Keratinocyte (primary cell): ENCODE measurements around the gene FLYWCH2. TPM values are rescaled to one million over a fixed set of nuclear protein-coding genes. Genes with fewer than 3 reads are reported as not detected.

Source experiments
- DNase-seq: peaks from one replicate; pipeline ENCODE4 v3.0.0-alpha.2; 2011; ENCODE audit warnings: low read depth, missing footprints, low spot score
- FAIRE-seq: peaks from 2 replicates; lab custom pipeline; 2011; peaks lifted over from hg19 to GRCh38; lab: Jason Lieb, UNC
- H2AFZ ChIP-seq: 2 replicates; pipeline ENCODE4 v1.6.0; 2012; ENCODE audit warnings: low read length, control low read depth, inconsistent platforms; ENCODE audit not compliant: control insufficient read depth
- H3K27ac ChIP-seq: 2 replicates; pipeline ENCODE4 v1.5.1; 2011; ENCODE audit warnings: low read length; ENCODE audit not compliant: control insufficient read depth, insufficient read depth
- H3K27me3 ChIP-seq: 3 replicates; pipeline ENCODE4 v1.6.0; 2011; ENCODE audit warnings: low read length; ENCODE audit not compliant: control insufficient read depth, insufficient read depth; ENCODE audit errors: extremely low read depth
- H3K36me3 ChIP-seq, 2 experiments: 2 replicates in 1 of 2; 3 replicates in 1 of 2; pipeline ENCODE4 v1.5.1; 2011; ENCODE audit warnings: low read length in 2 of 2, mild to moderate bottlenecking in 1 of 2; ENCODE audit not compliant: control insufficient read depth in 2 of 2, insufficient read depth in 2 of 2; ENCODE audit errors: extremely low read depth in 1 of 2
- H3K4me1 ChIP-seq: 3 replicates; pipeline ENCODE4 v1.5.1; 2011; ENCODE audit warnings: low read length; ENCODE audit not compliant: control insufficient read depth, insufficient read depth; ENCODE audit errors: extremely low read depth
- H3K4me2 ChIP-seq: 3 replicates; pipeline ENCODE4 v1.6.0; 2011; ENCODE audit warnings: low read depth, low read length; ENCODE audit not compliant: control insufficient read depth, insufficient read depth; ENCODE audit errors: extremely low read depth
- H3K4me3 ChIP-seq, 3 experiments: fragments of 200-600 bp in 1 of 3; sonication (generic) in 1 of 3; 2 replicates in 2 of 3; 3 replicates in 1 of 3; pipeline ENCODE4 v1.5.1; 2011 to 2016; ENCODE audit warnings: low read length in 3 of 3, mild to moderate bottlenecking in 3 of 3, control low read depth in 2 of 3, inconsistent platforms in 1 of 3, low read depth in 1 of 3, mixed read lengths in 1 of 3, mixed run types in 1 of 3, moderate library complexity in 1 of 3; ENCODE audit not compliant: control insufficient read depth in 2 of 3, insufficient read depth in 2 of 3; ENCODE audit errors: extremely low read depth in 1 of 3
- H3K79me2 ChIP-seq: 2 replicates; pipeline ENCODE4 v1.6.0; 2012; ENCODE audit warnings: low read length; ENCODE audit not compliant: control insufficient read depth, insufficient read depth
- H3K9ac ChIP-seq: 3 replicates; pipeline ENCODE4 v1.6.0; 2011; ENCODE audit warnings: low read length; ENCODE audit not compliant: control insufficient read depth, insufficient read depth; ENCODE audit errors: extremely low read depth
- H3K9me1 ChIP-seq: 3 replicates; pipeline ENCODE4 v1.6.0; 2011; ENCODE audit warnings: low read length; ENCODE audit not compliant: control insufficient read depth, insufficient read depth; ENCODE audit errors: extremely low read depth
- H3K9me3 ChIP-seq: 2 replicates; pipeline ENCODE4 v1.5.1; 2012; ENCODE audit warnings: low read depth, low read length; ENCODE audit not compliant: control insufficient read depth
- H4K20me1 ChIP-seq: 3 replicates; pipeline ENCODE4 v1.6.0; 2011; ENCODE audit warnings: low read length; ENCODE audit not compliant: control insufficient read depth, insufficient read depth; ENCODE audit errors: extremely low read depth
- CTCF ChIP-seq, 3 experiments: IDR thresholded peaks in 1 of 3; conservative IDR thresholded peaks in 1 of 3; optimal IDR thresholded peaks in 1 of 3; 2 replicates in 2 of 3; 3 replicates in 1 of 3; pipeline versions ENCODE3 to v1.5.1; 2011; ENCODE audit warnings: low read length in 3 of 3, mild to moderate bottlenecking in 3 of 3, moderate library complexity in 2 of 3, control low read depth in 1 of 3, inconsistent platforms in 1 of 3; ENCODE audit not compliant: insufficient read depth in 2 of 3; ENCODE audit errors: extremely low read depth in 1 of 3
- EZH2 ChIP-seq: IDR thresholded peaks from one replicate; pipeline ENCODE4 v1.6.1; 2012; ENCODE audit warnings: inconsistent platforms, mild to moderate bottlenecking, low read length, moderate library complexity
- dilution Hi-C: fragments of 300-500 bp; cut with MboI; formaldehyde crosslinking; loops from one replicate; pipeline ENCODE4 v1.7.0; 2020; ENCODE audit warnings: low sequenced_read_pairs; ENCODE audit not compliant: extremely low pct_ligation_motif_present
- polyA plus RNA-seq, 5 experiments: library from polyadenylated mRNA; depleted of rRNA in 3 of 5; stranded (reverse) in 3 of 5; stranded (forward) in 1 of 5; unstranded in 1 of 5; fragments of >200 nt; gene quantifications; 1 replicate in 1 of 5; 2 replicates in 3 of 5; 3 replicates in 1 of 5; pipeline versions ENCODE4 v1.2.1 to v1.2.3, GENCODE V29; 2011 to 2012; ENCODE audit warnings: missing spikeins in 2 of 5, low read depth in 1 of 5, low replicate concordance in 1 of 5

The FLYWCH2 gene
- polyA plus RNA-seq, 1 donor (not counting 4 experiments of a cell fraction or from before 2014, with no cell fraction given) = 10.1 TPM

DNA sequence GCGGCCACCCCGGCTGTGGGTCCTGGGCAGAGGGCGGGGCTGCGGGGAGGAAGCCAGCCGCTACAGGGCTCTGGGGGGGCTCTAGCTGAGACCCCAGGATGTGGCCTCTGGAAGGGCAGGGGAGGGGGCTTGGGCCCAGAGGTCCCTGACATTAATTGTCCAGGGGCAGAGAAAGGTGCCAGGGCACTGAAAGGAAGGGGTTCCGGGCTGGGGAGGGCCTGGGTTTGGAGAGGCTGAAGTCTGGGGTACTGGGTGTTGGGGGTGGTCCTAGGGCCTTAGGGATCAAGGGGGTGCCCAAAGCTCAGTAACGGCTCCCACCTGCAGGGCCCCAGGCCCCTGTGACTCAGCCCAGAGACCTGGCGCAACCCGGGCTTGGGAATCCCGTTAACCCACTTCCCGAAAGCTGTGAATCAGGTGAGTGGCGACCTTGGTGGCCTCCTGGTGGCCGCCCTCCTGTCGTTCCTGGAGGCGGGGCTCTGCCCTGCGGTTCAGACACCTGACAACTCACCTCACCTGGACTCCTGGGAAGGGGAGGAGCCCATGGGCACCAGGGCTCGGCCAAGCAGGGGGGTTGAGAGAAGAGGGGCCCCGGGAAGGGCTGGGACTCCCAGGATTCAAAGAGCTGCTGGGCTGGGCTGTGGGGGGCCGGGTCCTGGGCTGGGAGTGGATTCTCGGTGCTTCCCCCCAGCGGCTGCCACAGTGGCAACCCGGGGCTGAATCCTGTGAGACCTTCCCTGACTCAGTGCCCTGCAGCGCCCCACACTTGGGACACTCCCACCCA is 24.6 kb upstream of the FLYWCH2 start:
- no peaks in the 10 kb centered on the region for H3K27me3 ChIP-seq
- H2AFZ ChIP-seq = no peak overlapping the region
- no peaks in the 10 kb centered on the region for H3K9me3 ChIP-seq
- no peak for TF ChIP-seq EZH2
- TF ChIP-seq CTCF (optimal IDR thresholded peaks at IDR 0.05 in 1 of 3, IDR thresholded peaks at IDR 0.05 in 1 of 3, conservative IDR thresholded peaks at IDR 0.05 in 1 of 3; ENCODE audit: extremely low read depth in 1 of 3, insufficient read depth in 2 of 3, low read length in 3 of 3) = peak in 2 of 3 experiments; percentile 9 to 37
- H3K9me1 ChIP-seq = no peaks in the 10 kb centered on the region
- dilution Hi-C loops = no loop called here
- H3K27ac ChIP-seq = peak overlapping the region; percentile 47
- no peaks in the 10 kb centered on the region for H3K79me2 ChIP-seq
- H3K4me1 ChIP-seq = peaks cover 20% of the 10 kb centered on the region
- no peaks in the 10 kb centered on the region for H4K20me1 ChIP-seq
- peak overlapping the region; percentile 39 to 68 (median 53) for H3K4me3 ChIP-seq
- no peak for DNase-seq
- peak overlapping the region; percentile 62 for H3K9ac ChIP-seq
- peak; percentile 59 for FAIRE-seq
- H3K36me3 ChIP-seq = peaks cover 0 to 3% of the 10 kb centered on the region in 2 experiments
- peak overlapping the region; percentile 78 for H3K4me2 ChIP-seq

DNA sequence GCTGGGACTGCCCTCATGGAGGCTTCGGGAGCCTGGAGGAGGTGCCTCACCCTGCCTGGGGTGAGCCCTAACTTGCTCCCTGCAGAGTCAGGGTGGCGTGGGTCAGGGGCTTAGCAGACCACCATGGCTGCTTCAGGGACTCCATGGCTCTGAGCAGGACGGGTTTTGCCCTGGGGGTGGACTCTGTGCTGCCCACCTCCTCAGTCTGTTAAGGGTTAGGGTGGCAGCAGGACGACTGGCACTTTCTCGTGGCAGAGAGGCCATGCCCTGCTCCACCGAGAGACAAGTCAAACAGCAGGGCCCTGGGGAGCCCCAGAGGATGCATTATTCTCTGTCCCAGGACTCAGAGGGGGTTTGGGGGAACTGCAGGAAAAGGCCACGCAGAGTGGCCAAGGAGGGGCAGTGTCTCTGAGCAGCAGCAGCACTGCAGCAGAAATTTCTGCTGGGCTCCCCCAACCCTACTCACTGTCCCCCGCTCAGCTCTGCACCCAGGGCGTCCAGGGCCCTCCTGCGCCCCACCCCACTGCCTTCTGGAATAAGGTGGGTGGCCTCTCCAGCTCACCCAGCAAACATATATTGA is 23.2 kb upstream of the FLYWCH2 start:
- H4K20me1 ChIP-seq = no peaks in the 10 kb centered on the region
- dilution Hi-C loops = no loop called here

More for the DNA sequence above, 23.2 kb upstream of the FLYWCH2 start:
- H3K4me3 ChIP-seq = no peak overlapping the region
- H3K9me1 ChIP-seq = no peaks in the 10 kb centered on the region
- H3K9me3 ChIP-seq = no peaks in the 10 kb centered on the region
- FAIRE-seq = no peak
- TF ChIP-seq EZH2 = no peak
- no peak for TF ChIP-seq CTCF (optimal IDR thresholded peaks at IDR 0.05 in 1 of 3, IDR thresholded peaks at IDR 0.05 in 1 of 3, conservative IDR thresholded peaks at IDR 0.05 in 1 of 3; ENCODE audit: extremely low read depth in 1 of 3, insufficient read depth in 2 of 3, low read length in 3 of 3)
- H3K36me3 ChIP-seq = no peaks in the 10 kb centered on the region
- no peak overlapping the region for H2AFZ ChIP-seq
- H3K4me1 ChIP-seq = peaks cover 20% of the 10 kb centered on the region
- H3K4me2 ChIP-seq = no peak overlapping the region
- H3K27ac ChIP-seq = no peak overlapping the region
- DNase-seq = no peak
- no peaks in the 10 kb centered on the region for H3K79me2 ChIP-seq
- no peak overlapping the region for H3K9ac ChIP-seq
- H3K27me3 ChIP-seq = no peaks in the 10 kb centered on the region
